SK-N-SH treated with all-trans-retinoic acid at 6 μM for 48 hours (cell line): Measurements from ENCODE around the gene RFX4.

Source experiments
- ATAC-seq: fragments of 200-7000 bp; cut with Tn5 transposase; 3 replicates; pipeline ENCODE4 v1.9.1; 2020; ENCODE audit warnings: mild to moderate bottlenecking, moderate library complexity
- ARNTL ChIP-seq: fragments of 450-650 bp; formaldehyde crosslinking; IDR thresholded peaks from 2 replicates; pipeline ENCODE4 v1.5.0; 2020; ENCODE audit warnings: low read depth, mild to moderate bottlenecking, moderate library complexity, borderline replicate concordance
- BACH2 ChIP-seq: fragments of 250-450 bp; sonication (Bioruptor Pico); IDR thresholded peaks from 2 replicates; pipeline ENCODE4 v1.9.0; 2021; ENCODE audit warnings: mild to moderate bottlenecking, borderline replicate concordance
- CSDC2 ChIP-seq: fragments of 250-450 bp; sonication (Bioruptor Pico); IDR thresholded peaks from 2 replicates; pipeline ENCODE4 v1.5.0; 2020; ENCODE audit warnings: mild to moderate bottlenecking, moderate library complexity
- ESRRG ChIP-seq: fragments of 250-450 bp; sonication (Bioruptor Pico); IDR thresholded peaks from 2 replicates; pipeline ENCODE4 v1.6.1; 2021; ENCODE audit warnings: mild to moderate bottlenecking
- GLIS3 ChIP-seq: fragments of 250-450 bp; sonication (Bioruptor Pico); IDR thresholded peaks from 2 replicates; pipeline ENCODE4 v1.5.0; 2020; ENCODE audit warnings: mild to moderate bottlenecking, moderate library complexity
- ISL1 ChIP-seq: fragments of 250-450 bp; sonication (Bioruptor Pico); IDR thresholded peaks from 2 replicates; pipeline ENCODE4 v2.1.2; 2022; ENCODE audit warnings: mild to moderate bottlenecking, moderate library complexity
- OSR1 ChIP-seq: fragments of 250-450 bp; sonication (Bioruptor Pico); IDR thresholded peaks from 2 replicates; pipeline ENCODE4 v1.8.0; 2022; ENCODE audit warnings: moderate library complexity, mild to moderate bottlenecking, inconsistent platforms
- RARB ChIP-seq: fragments of 250-450 bp; sonication (Bioruptor Pico); IDR thresholded peaks from 2 replicates; pipeline ENCODE4 v1.8.0; 2021; ENCODE audit warnings: mild to moderate bottlenecking, moderate library complexity
- ZC3H10 ChIP-seq: fragments of 250-450 bp; sonication (Bioruptor Pico); IDR thresholded peaks from 2 replicates; pipeline ENCODE4 v1.5.1; 2021; ENCODE audit warnings: mild to moderate bottlenecking, moderate library complexity
- ZFP30 ChIP-seq: fragments of 450-650 bp; formaldehyde crosslinking; IDR thresholded peaks from 2 replicates; pipeline ENCODE4 v1.5.0; 2022; ENCODE audit warnings: mild to moderate bottlenecking, moderate library complexity
- ZNF565 ChIP-seq: fragments of 450-650 bp; formaldehyde crosslinking; conservative IDR thresholded peaks from 2 replicates; pipeline ENCODE4 v1.5.0; 2020; ENCODE audit warnings: low read depth, mild to moderate bottlenecking, moderate library complexity
- ZNF70 ChIP-seq: fragments of 450-650 bp; formaldehyde crosslinking; IDR thresholded peaks from 2 replicates; pipeline ENCODE4 v1.5.0; 2020; ENCODE audit warnings: mild to moderate bottlenecking, moderate library complexity
- ZNF8 ChIP-seq: fragments of 450-650 bp; formaldehyde crosslinking; IDR thresholded peaks from 2 replicates; pipeline ENCODE4 v1.5.0; 2020; ENCODE audit warnings: mild to moderate bottlenecking, moderate library complexity
- TF ChIP-seq, protein P1 (sequence below): fragments of 250-450 bp; sonication (Bioruptor Pico); IDR thresholded peaks from 2 replicates; pipeline ENCODE4 v1.5.1; 2021; ENCODE audit warnings: mild to moderate bottlenecking, moderate library complexity
- TF ChIP-seq, protein P2 (sequence below): fragments of 250-450 bp; sonication (Bioruptor Pico); IDR thresholded peaks from 2 replicates; pipeline ENCODE4 v1.8.0; 2020; ENCODE audit warnings: mild to moderate bottlenecking, moderate library complexity, borderline replicate concordance
- TF ChIP-seq, protein P3 (sequence below): fragments of 250-450 bp; sonication (Bioruptor Pico); IDR thresholded peaks from 2 replicates; pipeline ENCODE4 v1.8.0; 2021; ENCODE audit warnings: low read depth, mild to moderate bottlenecking, moderate library complexity, borderline replicate concordance
- TF ChIP-seq, protein P4 (sequence below): fragments of 250-450 bp; sonication (Bioruptor Pico); IDR thresholded peaks from 2 replicates; pipeline ENCODE4 v1.5.1; 2020; ENCODE audit warnings: low read depth, mild to moderate bottlenecking, moderate library complexity
- TF ChIP-seq, protein P5 (sequence below): fragments of 250-450 bp; sonication (Bioruptor Pico); IDR thresholded peaks from 2 replicates; pipeline ENCODE4 v1.5.0; 2020; ENCODE audit warnings: mild to moderate bottlenecking, moderate library complexity

Gene RFX4

DNA sequence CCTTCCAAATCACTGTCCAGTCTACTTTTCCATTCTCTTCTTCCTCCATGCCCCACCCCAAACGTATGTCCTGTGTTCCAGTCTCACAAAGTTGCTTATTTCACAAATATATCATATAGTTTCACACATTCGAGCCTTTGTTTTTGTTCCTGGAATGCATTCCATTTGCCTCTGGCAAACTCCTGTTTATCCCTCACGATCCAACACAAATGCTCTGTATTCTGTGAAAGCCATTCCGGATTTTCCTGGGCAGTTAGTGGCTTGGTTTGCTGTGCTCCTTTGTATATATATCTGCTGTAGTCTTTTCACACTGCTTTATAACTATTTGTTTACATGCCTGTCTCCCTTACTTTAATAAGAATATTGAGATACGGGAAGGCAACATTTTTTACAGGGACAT is 200.7 kb downstream of the RFX4 start:
- ATAC-seq: no peak
- TF ChIP-seq ZNF70 (CRISPR knock-in tag) (no peak), RARB (CRISPR knock-in tag) (no peak), ZNF8 (CRISPR knock-in tag) (no peak), CSDC2 (CRISPR knock-in tag) (no peak), BACH2 (no peak), ESRRG (CRISPR knock-in tag) (no peak), ZFP30 (CRISPR knock-in tag) (no peak), ARNTL (CRISPR knock-in tag) (no peak), ISL1 (CRISPR knock-in tag) (no peak), GLIS3 (CRISPR knock-in tag) (no peak), OSR1 (CRISPR knock-in tag) (no peak), ZC3H10 (CRISPR knock-in tag) (no peak), ZNF565 (CRISPR knock-in tag) (no peak)
- TF ChIP-seq, protein P1, sequence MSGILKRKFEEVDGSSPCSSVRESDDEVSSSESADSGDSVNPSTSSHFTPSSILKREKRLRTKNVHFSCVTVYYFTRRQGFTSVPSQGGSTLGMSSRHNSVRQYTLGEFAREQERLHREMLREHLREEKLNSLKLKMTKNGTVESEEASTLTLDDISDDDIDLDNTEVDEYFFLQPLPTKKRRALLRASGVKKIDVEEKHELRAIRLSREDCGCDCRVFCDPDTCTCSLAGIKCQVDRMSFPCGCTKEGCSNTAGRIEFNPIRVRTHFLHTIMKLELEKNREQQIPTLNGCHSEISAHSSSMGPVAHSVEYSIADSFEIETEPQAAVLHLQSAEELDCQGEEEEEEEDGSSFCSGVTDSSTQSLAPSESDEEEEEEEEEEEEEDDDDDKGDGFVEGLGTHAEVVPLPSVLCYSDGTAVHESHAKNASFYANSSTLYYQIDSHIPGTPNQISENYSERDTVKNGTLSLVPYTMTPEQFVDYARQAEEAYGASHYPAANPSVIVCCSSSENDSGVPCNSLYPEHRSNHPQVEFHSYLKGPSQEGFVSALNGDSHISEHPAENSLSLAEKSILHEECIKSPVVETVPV (CRISPR knock-in tag): no peak
- TF ChIP-seq, protein P2, sequence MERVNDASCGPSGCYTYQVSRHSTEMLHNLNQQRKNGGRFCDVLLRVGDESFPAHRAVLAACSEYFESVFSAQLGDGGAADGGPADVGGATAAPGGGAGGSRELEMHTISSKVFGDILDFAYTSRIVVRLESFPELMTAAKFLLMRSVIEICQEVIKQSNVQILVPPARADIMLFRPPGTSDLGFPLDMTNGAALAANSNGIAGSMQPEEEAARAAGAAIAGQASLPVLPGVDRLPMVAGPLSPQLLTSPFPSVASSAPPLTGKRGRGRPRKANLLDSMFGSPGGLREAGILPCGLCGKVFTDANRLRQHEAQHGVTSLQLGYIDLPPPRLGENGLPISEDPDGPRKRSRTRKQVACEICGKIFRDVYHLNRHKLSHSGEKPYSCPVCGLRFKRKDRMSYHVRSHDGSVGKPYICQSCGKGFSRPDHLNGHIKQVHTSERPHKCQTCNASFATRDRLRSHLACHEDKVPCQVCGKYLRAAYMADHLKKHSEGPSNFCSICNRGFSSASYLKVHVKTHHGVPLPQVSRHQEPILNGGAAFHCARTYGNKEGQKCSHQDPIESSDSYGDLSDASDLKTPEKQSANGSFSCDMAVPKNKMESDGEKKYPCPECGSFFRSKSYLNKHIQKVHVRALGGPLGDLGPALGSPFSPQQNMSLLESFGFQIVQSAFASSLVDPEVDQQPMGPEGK (CRISPR knock-in tag): no peak
- TF ChIP-seq, protein P3, sequence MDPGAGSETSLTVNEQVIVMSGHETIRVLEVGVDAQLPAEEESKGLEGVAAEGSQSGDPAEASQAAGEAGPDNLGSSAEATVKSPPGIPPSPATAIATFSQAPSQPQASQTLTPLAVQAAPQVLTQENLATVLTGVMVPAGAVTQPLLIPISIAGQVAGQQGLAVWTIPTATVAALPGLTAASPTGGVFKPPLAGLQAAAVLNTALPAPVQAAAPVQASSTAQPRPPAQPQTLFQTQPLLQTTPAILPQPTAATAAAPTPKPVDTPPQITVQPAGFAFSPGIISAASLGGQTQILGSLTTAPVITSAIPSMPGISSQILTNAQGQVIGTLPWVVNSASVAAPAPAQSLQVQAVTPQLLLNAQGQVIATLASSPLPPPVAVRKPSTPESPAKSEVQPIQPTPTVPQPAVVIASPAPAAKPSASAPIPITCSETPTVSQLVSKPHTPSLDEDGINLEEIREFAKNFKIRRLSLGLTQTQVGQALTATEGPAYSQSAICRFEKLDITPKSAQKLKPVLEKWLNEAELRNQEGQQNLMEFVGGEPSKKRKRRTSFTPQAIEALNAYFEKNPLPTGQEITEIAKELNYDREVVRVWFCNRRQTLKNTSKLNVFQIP: no peak
- TF ChIP-seq, protein P4, sequence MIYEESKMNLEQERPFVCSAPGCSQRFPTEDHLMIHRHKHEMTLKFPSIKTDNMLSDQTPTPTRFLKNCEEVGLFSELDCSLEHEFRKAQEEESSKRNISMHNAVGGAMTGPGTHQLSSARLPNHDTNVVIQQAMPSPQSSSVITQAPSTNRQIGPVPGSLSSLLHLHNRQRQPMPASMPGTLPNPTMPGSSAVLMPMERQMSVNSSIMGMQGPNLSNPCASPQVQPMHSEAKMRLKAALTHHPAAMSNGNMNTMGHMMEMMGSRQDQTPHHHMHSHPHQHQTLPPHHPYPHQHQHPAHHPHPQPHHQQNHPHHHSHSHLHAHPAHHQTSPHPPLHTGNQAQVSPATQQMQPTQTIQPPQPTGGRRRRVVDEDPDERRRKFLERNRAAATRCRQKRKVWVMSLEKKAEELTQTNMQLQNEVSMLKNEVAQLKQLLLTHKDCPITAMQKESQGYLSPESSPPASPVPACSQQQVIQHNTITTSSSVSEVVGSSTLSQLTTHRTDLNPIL (CRISPR knock-in tag): no peak
- TF ChIP-seq, all 23 proteins: peak for 0

DNA sequence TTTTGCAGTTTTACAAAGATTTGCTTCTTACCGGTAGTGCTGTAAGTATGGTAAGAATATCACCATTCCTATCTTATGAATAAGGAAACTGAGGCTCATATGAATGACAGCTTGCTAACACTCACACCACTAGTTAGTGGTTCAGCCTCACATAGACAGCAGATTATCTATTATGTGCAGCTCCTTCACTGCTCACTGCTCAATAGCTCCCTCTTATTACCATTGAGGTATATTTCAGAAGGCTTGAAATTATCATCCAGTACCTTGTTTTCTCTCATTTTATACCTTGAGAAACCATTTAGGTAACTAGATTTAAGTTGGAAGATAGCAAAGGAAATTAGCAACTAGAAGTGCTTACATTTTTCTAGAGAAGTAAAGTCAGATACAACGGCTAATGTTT is 207.2 kb downstream of the RFX4 start:
- no peak for TF ChIP-seq ZC3H10 (CRISPR knock-in tag)
- TF ChIP-seq, protein P3: no peak
- no peak for TF ChIP-seq ARNTL (CRISPR knock-in tag)
- no peak for TF ChIP-seq RARB (CRISPR knock-in tag)
- TF ChIP-seq, protein P5, sequence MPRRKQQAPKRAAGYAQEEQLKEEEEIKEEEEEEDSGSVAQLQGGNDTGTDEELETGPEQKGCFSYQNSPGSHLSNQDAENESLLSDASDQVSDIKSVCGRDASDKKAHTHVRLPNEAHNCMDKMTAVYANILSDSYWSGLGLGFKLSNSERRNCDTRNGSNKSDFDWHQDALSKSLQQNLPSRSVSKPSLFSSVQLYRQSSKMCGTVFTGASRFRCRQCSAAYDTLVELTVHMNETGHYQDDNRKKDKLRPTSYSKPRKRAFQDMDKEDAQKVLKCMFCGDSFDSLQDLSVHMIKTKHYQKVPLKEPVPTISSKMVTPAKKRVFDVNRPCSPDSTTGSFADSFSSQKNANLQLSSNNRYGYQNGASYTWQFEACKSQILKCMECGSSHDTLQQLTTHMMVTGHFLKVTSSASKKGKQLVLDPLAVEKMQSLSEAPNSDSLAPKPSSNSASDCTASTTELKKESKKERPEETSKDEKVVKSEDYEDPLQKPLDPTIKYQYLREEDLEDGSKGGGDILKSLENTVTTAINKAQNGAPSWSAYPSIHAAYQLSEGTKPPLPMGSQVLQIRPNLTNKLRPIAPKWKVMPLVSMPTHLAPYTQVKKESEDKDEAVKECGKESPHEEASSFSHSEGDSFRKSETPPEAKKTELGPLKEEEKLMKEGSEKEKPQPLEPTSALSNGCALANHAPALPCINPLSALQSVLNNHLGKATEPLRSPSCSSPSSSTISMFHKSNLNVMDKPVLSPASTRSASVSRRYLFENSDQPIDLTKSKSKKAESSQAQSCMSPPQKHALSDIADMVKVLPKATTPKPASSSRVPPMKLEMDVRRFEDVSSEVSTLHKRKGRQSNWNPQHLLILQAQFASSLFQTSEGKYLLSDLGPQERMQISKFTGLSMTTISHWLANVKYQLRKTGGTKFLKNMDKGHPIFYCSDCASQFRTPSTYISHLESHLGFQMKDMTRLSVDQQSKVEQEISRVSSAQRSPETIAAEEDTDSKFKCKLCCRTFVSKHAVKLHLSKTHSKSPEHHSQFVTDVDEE (CRISPR knock-in tag): no peak
- TF ChIP-seq, protein P1 (CRISPR knock-in tag): no peak
- no peak for ATAC-seq
